GM18511 (cell line): ENCODE data around the gene PCDH9.
"Not testable (repeated sequence)": the region's sequence is repeated elsewhere in the genome, so short reads cannot be mapped to it uniquely, and the experiment has no call there.

Experiments
- ATAC-seq: cut with Tn5 transposase; IDR thresholded peaks from one replicate; pipeline ENCODE4 v1.9.1; 2021; ENCODE audit warnings: mild to moderate bottlenecking, moderate library complexity; ENCODE audit not compliant: unreplicated experiment

Gene PCDH9

DNA sequence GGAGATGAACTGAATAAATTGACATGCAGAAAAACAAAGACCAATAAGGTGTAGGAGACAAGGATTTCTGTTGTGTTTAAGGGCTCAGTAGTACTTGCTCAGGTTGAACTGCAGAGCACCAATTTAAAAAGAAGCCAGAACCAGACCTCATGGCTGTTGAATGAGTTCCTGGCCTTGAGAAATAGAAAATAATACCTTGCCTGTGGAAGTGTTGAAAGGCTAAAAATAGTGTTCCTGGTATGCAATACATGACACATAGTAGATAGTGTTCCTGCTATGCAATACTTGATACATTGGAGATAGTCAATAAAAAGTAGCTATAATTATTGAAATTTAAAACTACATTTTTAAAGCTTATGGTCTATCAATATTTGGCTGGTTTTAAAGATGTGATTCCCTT is 595.8 kb downstream of the PCDH9 start:
- ATAC-seq = no peak

DNA sequence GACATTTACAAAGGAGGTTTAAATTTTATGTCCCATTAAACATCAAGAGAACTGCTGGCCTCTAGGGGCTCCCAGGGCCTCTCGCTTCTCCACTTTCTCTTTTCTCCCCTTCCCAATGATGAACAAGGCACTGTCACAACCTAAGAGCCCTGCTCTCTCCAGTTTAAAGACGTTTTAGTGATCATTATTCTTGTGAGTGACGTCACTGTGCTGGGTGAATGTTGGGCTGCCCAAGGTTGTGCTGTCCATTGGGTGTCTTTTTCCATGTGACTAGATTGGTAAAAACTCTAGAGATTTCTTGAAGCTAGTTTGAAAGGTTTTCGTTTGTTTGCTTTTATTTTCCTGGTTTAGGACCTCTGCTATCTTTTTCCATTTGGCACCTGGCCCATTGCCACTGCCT is 602.6 kb downstream of the PCDH9 start:
- ATAC-seq = no peak

GRCh38 chr13:66624302-66624701 is 605.8 kb downstream of the PCDH9 start:
- no peak for ATAC-seq

- ATAC-seq = no peak
These were observed 606.9 kb downstream of the PCDH9 start for GRCh38 chr13:66623129-66623820.

GRCh38 chr13:66621906-66622447 is 608.2 kb downstream of the PCDH9 start:
- not testable (repeated sequence) for ATAC-seq

- peak; percentile 71 for ATAC-seq
These were observed 611.4 kb downstream of the PCDH9 start for GRCh38 chr13:66618702-66619101.

DNA sequence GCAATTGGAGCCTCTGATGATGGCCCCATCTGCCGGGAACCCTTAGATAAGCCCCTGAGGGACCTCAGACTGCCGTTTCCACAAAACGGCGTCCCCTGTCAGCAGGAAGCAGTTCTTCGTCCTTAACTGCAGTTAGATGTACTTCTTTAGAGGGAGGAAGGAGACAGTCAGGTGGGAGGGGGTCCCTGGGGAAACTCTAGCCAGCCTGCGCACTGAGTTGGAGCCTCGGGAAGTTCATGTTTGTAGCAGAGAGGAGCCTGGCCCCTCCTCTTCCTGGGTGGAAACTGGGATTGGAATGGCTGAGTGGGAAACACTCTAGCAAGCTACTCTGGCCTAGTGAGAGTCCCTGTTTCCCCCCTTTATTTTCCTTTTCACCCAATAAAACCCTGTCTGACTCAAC is 612.4 kb downstream of the PCDH9 start:
- ATAC-seq = no peak

GRCh38 chr13:66612983-66613382 is 617.2 kb downstream of the PCDH9 start:
- ATAC-seq = no peak

DNA sequence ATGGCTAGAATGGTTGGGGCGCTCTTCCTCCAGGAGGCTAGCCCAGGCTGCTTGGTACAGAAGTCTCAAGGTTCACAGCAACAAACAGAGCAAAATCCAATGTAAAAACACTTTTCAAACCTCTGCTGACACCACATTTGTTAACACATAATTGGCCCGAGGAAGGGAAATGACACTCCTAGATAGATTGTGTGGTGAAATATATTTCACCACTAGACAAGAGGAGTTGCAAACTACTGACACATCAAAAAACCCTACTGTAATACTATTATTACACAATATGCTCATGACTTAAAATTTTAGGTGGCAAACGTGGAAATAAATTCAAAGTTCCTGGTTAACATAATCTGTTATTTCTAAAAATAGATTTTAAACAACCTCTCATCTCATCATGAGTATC is 643.6 kb downstream of the PCDH9 start:
- ATAC-seq = no peak

- ATAC-seq = no peak
These were observed 644.4 kb downstream of the PCDH9 start for GRCh38 chr13:66585669-66586203.

- no peak for ATAC-seq
These were observed 648.5 kb downstream of the PCDH9 start for GRCh38 chr13:66581675-66582074.

GRCh38 chr13:66578305-66578704 is 651.8 kb downstream of the PCDH9 start:
- no peak for ATAC-seq

GRCh38 chr13:66577358-66577757 is 652.8 kb downstream of the PCDH9 start:
- no peak for ATAC-seq

DNA sequence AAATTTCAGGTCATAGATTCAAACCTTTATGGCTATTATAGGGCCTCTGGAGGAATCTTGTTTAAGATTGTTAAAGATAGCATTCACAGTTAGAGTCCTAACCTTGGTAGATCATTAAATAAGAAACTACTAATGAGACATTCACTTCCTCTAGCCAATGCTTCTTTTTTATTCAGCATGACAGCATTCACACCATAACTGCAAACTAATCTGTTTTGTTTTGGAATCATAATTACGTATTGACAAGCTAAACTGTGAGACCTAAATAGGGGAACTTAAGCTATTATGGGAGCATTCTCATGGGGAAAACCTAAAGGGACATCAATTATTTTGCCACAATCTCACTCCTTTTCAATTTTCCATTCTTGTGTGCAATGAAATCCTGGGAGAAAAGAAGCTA is 653.8 kb downstream of the PCDH9 start:
- ATAC-seq = peak; percentile 50

DNA sequence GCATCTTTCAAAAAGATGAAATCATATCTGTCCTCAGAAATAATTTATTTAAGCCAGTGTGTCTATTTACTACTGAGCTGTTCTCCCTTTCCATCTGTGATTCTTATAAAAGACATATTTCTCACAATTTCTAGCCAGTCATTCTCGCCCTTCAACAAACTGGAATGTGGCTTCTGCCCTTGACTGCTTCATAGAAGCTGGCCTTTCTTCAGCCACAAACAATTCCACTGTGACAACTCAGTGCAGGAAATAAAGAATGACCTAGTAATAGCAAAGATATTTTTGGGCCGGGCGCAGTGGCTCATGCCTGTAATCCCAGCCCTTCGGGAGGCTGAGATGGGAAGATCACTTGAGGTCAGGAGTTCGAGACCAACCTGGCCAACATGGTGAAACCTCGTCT is 655.5 kb downstream of the PCDH9 start:
- no peak for ATAC-seq

- ATAC-seq = no peak
These were observed 662.1 kb downstream of the PCDH9 start for GRCh38 chr13:66567899-66568612.

DNA sequence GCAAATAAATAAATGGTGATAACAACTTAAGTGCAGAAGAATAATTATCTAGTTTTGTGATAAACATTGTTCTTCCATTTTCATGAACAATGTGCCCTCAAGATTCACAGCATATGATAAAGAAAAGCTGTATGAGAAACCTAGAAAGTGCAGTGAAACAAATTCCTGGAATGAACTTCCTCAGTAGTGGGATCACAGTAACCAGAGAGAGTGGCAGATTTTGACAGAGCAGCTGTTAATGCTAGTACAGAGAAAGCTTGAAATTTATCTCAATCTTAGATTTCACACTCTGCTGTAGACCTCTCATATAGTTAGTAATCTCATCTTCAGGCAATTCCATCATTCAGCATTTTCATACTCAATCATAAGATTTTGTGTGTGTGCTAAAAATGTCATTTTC is 664.9 kb downstream of the PCDH9 start:
- ATAC-seq = no peak

DNA sequence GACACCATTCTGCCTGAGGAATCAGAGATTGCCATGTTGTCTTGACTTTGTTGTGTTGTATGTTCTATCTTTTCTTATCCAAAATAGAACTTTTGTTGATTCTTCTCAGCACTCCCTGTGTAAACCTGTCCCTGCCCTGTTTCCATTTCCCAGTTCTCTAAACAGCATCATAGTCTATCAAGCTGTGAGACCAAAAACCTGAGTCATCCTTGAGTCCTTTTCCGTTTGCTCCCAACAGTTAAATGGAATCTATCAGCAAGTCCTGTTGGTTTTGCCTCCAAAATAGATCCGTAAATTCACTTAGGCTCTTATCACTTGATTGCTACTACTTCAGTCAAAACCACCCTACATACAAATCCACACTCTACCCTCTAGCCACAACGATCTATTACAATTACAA is 667.1 kb downstream of the PCDH9 start:
- no peak for ATAC-seq

DNA sequence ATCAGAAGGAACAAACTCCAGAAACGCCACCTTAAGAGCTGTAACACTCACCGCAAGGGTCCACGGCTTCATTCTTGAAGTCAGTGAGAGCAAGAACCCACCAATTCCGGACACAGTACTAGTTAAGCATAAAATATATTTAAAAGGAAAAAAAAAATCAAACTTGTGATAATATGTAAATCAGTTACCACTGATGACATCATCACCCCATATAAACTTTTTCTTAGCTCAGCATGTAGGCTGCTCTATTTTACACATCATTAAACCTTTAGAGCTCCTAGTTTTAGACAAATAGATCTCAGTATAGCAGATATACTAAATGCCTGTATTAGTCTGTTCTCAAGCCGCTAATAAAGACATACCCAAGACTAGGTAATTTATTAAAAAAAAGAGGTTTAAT is 668.1 kb downstream of the PCDH9 start:
- no peak for ATAC-seq

DNA sequence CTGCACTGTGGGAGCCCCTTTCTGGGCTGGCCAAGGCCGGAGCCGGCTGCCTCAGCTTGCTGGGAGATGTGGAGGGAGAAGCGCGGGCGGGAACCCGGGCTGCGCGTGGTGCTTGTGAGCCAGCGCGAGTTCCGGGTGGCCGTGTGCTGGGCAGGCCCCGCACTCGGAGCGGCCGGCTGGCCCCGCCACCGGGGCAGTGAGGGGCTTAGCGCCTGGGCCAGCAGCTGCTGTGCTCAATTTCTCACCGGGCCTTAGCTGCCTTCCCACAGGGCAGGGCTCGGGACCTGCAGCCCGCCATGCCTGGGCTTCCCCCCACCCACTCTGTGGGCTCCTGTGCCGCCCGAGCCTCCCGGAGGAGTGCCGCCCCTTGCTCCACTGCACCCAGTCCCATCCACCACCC is 669.1 kb downstream of the PCDH9 start:
- ATAC-seq = no peak

DNA sequence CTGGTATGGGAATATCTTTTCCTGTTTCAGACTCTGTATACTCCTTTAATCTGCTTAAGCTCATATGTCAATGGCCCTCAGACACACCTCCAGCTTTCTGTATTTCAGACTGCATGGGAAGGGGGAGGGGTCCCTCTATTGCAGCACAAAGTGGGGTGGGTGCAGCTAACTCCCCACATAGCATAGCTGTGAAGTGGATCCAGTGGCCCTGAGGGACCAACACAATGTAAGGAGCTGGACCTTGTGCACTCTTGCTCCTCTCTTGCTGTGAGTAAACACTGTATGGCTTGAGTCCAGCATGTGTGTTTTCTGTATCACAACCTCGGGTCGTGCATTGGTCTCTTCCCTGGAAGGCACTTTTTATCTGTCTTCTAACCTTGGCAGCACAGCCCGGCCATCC is 669.9 kb downstream of the PCDH9 start:
- no peak for ATAC-seq

DNA sequence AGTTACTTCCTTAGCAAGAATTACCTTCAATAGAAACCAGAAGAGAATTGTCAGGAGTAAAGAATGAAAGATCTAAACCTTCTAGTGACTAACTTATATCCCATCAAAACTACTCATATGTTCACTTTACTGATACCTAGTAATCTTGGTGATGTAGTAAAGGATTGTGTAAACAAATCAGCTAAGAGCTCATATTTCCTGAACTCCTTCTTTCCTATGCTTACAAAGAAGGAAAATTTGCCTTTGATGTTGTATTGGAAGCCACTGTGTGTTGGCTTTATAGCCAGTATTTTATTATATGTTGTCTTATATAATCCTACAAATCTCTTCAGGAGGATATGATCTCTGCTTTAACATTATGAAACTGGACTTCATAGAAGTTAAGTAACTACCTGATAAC is 671.0 kb downstream of the PCDH9 start:
- no peak for ATAC-seq
